Measurements from ENCODE around the gene EPHB2.
"Not testable (repeated sequence)": the region's sequence is repeated elsewhere in the genome, so short reads cannot be mapped to it uniquely, and the experiment has no call there.

The EPHB2 gene

GRCh38 chr1:22920734-22921451 lies 210.3 kb downstream of the EPHB2 start:
- DNase-seq: no peak

- no peak for DNase-seq
These were observed 210.9 kb downstream of the EPHB2 start for GRCh38 chr1:22921452-22922126.

- DNase-seq: no peak
These were observed 212.0 kb downstream of the EPHB2 start for GRCh38 chr1:22922640-22923039.

GRCh38 chr1:22925111-22925510 lies 214.5 kb downstream of the EPHB2 start:
- no peak for DNase-seq

- no peak for DNase-seq
These were observed 219.7 kb downstream of the EPHB2 start for GRCh38 chr1:22930240-22930912.

GRCh38 chr1:22932803-22933470 lies 222.3 kb downstream of the EPHB2 start:
- DNase-seq: no peak

GRCh38 chr1:22935433-22935832 lies 224.8 kb downstream of the EPHB2 start:
- no peak for DNase-seq

GRCh38 chr1:22936681-22937080 lies 226.0 kb downstream of the EPHB2 start:
- no peak for DNase-seq

GRCh38 chr1:22941257-22941656 lies 230.6 kb downstream of the EPHB2 start:
- no peak for DNase-seq

GRCh38 chr1:22944346-22945055 lies 233.9 kb downstream of the EPHB2 start:
- DNase-seq: no peak

- DNase-seq: not testable (repeated sequence)
These were observed 234.5 kb downstream of the EPHB2 start for GRCh38 chr1:22945171-22945570.

GRCh38 chr1:22949822-22950331 lies 239.2 kb downstream of the EPHB2 start:
- no peak for DNase-seq

GRCh38 chr1:22951796-22952195 lies 241.2 kb downstream of the EPHB2 start:
- DNase-seq: peak; percentile 65

- no peak for DNase-seq
These were observed 242.0 kb downstream of the EPHB2 start for GRCh38 chr1:22952694-22953056.

- DNase-seq: no peak
These were observed 242.6 kb downstream of the EPHB2 start for GRCh38 chr1:22953057-22953739.

GRCh38 chr1:22953740-22954141 lies 243.1 kb downstream of the EPHB2 start:
- no peak for DNase-seq

- no peak for DNase-seq
These were observed 244.5 kb downstream of the EPHB2 start for GRCh38 chr1:22955146-22955545.

- no peak for DNase-seq
These were observed 246.4 kb downstream of the EPHB2 start for GRCh38 chr1:22957066-22957465.

GRCh38 chr1:22958556-22958955 lies 247.9 kb downstream of the EPHB2 start:
- no peak for DNase-seq

GRCh38 chr1:22959545-22960360 lies 249.1 kb downstream of the EPHB2 start:
- DNase-seq: no peak

- DNase-seq: no peak
These were observed 251.9 kb downstream of the EPHB2 start for GRCh38 chr1:22962558-22962957.

Data from NCI-H2171 treated with DMSO at 0.1 percent for 48 hours (cell line).